Neural cell (in vitro differentiated cells): ENCODE data around the gene CSAD. TPM values are rescaled to one million over a fixed set of nuclear protein-coding genes. Genes with fewer than 3 reads are reported as not detected.

ENCODE experiments used
- H2AFZ ChIP-seq: fragments of 200-600, 300-800 bp; sonication (generic), shearing (Covaris generic); 2 replicates; pipeline ENCODE4 v1.6.0; 2014; ENCODE audit warnings: low read depth, mild to moderate bottlenecking, antibody characterized with exemption, low read length, moderate library complexity
- H3F3A ChIP-seq: fragments of 200-600 bp; shearing (Covaris generic); 2 replicates; pipeline ENCODE4 v1.6.1; 2016; ENCODE audit warnings: mild to moderate bottlenecking, moderate library complexity, mixed read lengths, antibody characterized with exemption, low read length; ENCODE audit not compliant: insufficient read depth, poor library complexity, severe bottlenecking
- H3K27ac ChIP-seq: fragments of 200-600, 300-800 bp; sonication (generic), shearing (Covaris generic); 2 replicates; pipeline ENCODE4 v1.5.1; 2014; ENCODE audit warnings: mild to moderate bottlenecking, low read length, moderate library complexity
- H3K27me3 ChIP-seq: fragments of 300-800, 200-600 bp; sonication (generic), shearing (Covaris generic); 2 replicates; pipeline ENCODE4 v1.6.0; 2014; ENCODE audit warnings: mild to moderate bottlenecking, low read depth, low read length, moderate library complexity; ENCODE audit not compliant: insufficient read depth
- H3K36me3 ChIP-seq: fragments of 300-800, 200-600 bp; sonication (generic), shearing (Covaris generic); 2 replicates; pipeline ENCODE4 v1.5.1; 2014; ENCODE audit warnings: mild to moderate bottlenecking, antibody characterized with exemption, low read length, moderate library complexity; ENCODE audit not compliant: insufficient read depth
- H3K4me2 ChIP-seq: fragments of 300-800, 200-600 bp; sonication (generic), shearing (Covaris generic); 2 replicates; pipeline ENCODE4 v1.6.0; 2014; ENCODE audit warnings: mild to moderate bottlenecking, low read length
- H3K4me3 ChIP-seq: fragments of 300-800, 200-600 bp; sonication (generic), shearing (Covaris generic); 2 replicates; pipeline ENCODE4 v1.5.1; 2014; ENCODE audit warnings: mild to moderate bottlenecking, low read length, moderate library complexity
- H3K79me2 ChIP-seq: fragments of 200-600 bp; shearing (Covaris generic); replicated peaks from 2 replicates; pipeline ENCODE4 v1.6.0; 2014; ENCODE audit warnings: mild to moderate bottlenecking, low read length, moderate library complexity; ENCODE audit not compliant: insufficient read depth
- H3K9ac ChIP-seq: fragments of 300-800, 200-600 bp; sonication (generic), shearing (Covaris generic); 2 replicates; pipeline ENCODE4 v1.6.1; 2016; ENCODE audit warnings: mild to moderate bottlenecking, low read length, mixed read lengths
- H3K9me2 ChIP-seq: fragments of 200-600 bp; shearing (Covaris generic); 2 replicates; pipeline ENCODE4 v1.6.1; 2016; ENCODE audit warnings: mild to moderate bottlenecking, low read length, mixed read lengths; ENCODE audit not compliant: insufficient read depth
- H3K9me3 ChIP-seq: fragments of 200-600, 300-800 bp; sonication (generic), shearing (Covaris generic); 2 replicates; pipeline ENCODE4 v1.6.1; 2016; ENCODE audit warnings: mild to moderate bottlenecking, mixed run types, low read length, moderate library complexity, mixed read lengths
- H4K20me1 ChIP-seq: fragments of 200-600 bp; shearing (Covaris generic); 2 replicates; pipeline ENCODE4 v1.6.1; 2016; ENCODE audit warnings: mild to moderate bottlenecking, mixed run types; ENCODE audit not compliant: insufficient read depth
- CTCF ChIP-seq: fragments of 450-650 bp; IDR thresholded peaks from 2 replicates; pipeline ENCODE4 v1.5.1; 2014; ENCODE audit warnings: antibody characterized with exemption, mild to moderate bottlenecking, moderate library complexity; ENCODE audit not compliant: poor library complexity, severe bottlenecking
- EP300 ChIP-seq: fragments of 450-650 bp; conservative IDR thresholded peaks from 2 replicates; pipeline ENCODE4 v1.6.1; 2014; ENCODE audit warnings: antibody characterized with exemption, mild to moderate bottlenecking, moderate library complexity; ENCODE audit not compliant: poor library complexity, severe bottlenecking
- EZH2 ChIP-seq: fragments of 200-600, 300-800 bp; shearing (Covaris generic), sonication (generic); IDR thresholded peaks from 2 replicates; pipeline ENCODE4 v1.6.1; 2014; ENCODE audit warnings: antibody characterized with exemption, low read length, borderline replicate concordance, mild to moderate bottlenecking; ENCODE audit not compliant: insufficient read depth, poor library complexity, severe bottlenecking
- MXI1 ChIP-seq: fragments of 450-650 bp; conservative IDR thresholded peaks from 2 replicates; pipeline ENCODE4 v1.6.1; 2014; ENCODE audit warnings: antibody characterized with exemption, mild to moderate bottlenecking; ENCODE audit not compliant: poor library complexity, severe bottlenecking
- POLR2AphosphoS5 ChIP-seq: IDR thresholded peaks from 2 replicates; pipeline ENCODE4 v1.6.1; 2012
- RAD21 ChIP-seq: fragments of 450-650 bp; conservative IDR thresholded peaks from 2 replicates; pipeline ENCODE4 v1.6.1; 2014; ENCODE audit warnings: antibody characterized with exemption, mild to moderate bottlenecking, moderate library complexity
- REST ChIP-seq: IDR thresholded peaks from 2 replicates; pipeline ENCODE4 v1.6.1; 2012; ENCODE audit warnings: borderline replicate concordance
- SMC3 ChIP-seq: fragments of 450-650 bp; conservative IDR thresholded peaks from 2 replicates; pipeline ENCODE4 v1.6.1; 2014; ENCODE audit warnings: antibody characterized with exemption, mild to moderate bottlenecking, moderate library complexity; ENCODE audit not compliant: poor library complexity
- TAF1 ChIP-seq: IDR thresholded peaks from 2 replicates; pipeline ENCODE4 v1.6.1; 2012; ENCODE audit warnings: low read depth
- polyA plus RNA-seq: library from polyadenylated mRNA; depleted of rRNA; stranded (reverse); fragments of >200 nt; gene quantifications from 2 replicates; pipeline ENCODE4 v1.2.3, GENCODE V29; 2014

CSAD gene
- polyA plus RNA-seq, 1 donor from 2014 or later, result 41.9 TPM

- no peaks in the 10 kb centered on the region for H3K36me3 ChIP-seq
- no peak overlapping the region for H3K9ac ChIP-seq
- no peaks in the 10 kb centered on the region for H3K9me3 ChIP-seq
- H3K9me2 ChIP-seq, result no peaks in the 10 kb centered on the region
- TF ChIP-seq MXI1 (no peak), EZH2 (no peak), TAF1 (no peak), POLR2AphosphoS5 (no peak), REST (no peak), EP300 (no peak), CTCF (no peak), RAD21 (no peak), SMC3 (no peak)
- no peaks in the 10 kb centered on the region for H3F3A ChIP-seq
- no peak overlapping the region for H3K27ac ChIP-seq
- no peak overlapping the region for H2AFZ ChIP-seq
- H3K4me2 ChIP-seq, result no peak overlapping the region
- no peaks in the 10 kb centered on the region for H3K79me2 ChIP-seq
- H4K20me1 ChIP-seq, result no peaks in the 10 kb centered on the region
- no peak overlapping the region for H3K4me3 ChIP-seq
- peaks cover under 1% of the 10 kb centered on the region for H3K27me3 ChIP-seq
These were observed 32.2 kb upstream of the CSAD start for GRCh38 chr12:53212931-53213330.

- no peak for TF ChIP-seq MXI1
- TF ChIP-seq CTCF, result no peak
- no peak for TF ChIP-seq SMC3
- TF ChIP-seq EZH2, result no peak
- no peak for TF ChIP-seq REST
- no peak for TF ChIP-seq EP300
- no peak for TF ChIP-seq TAF1
- no peak for TF ChIP-seq RAD21
- no peak for TF ChIP-seq POLR2AphosphoS5
- no peak overlapping the region for H3K27ac ChIP-seq
These were observed 31.0 kb upstream of the CSAD start for GRCh38 chr12:53211476-53212381.

More at GRCh38 chr12:53211476-53212381, 31.0 kb upstream of the CSAD start:
- Histone ChIP-seq H4K20me1 (no peaks in the 10 kb centered on the region), H3K27me3 (no peaks in the 10 kb centered on the region), H3K9ac (no peak overlapping the region), H2AFZ (no peak overlapping the region), H3K4me2 (no peak overlapping the region), H3F3A (no peaks in the 10 kb centered on the region), H3K9me2 (no peaks in the 10 kb centered on the region), H3K36me3 (no peaks in the 10 kb centered on the region), H3K9me3 (no peaks in the 10 kb centered on the region), H3K79me2 (no peaks in the 10 kb centered on the region), H3K4me3 (no peak overlapping the region)
